MM.1S (cell line): ENCODE results near the gene CEACAM6.

ENCODE experiments used
- DNase-seq: peaks from one replicate; pipeline ENCODE4 v3.0.0-alpha.2; 2015
- H2AFZ ChIP-seq: fragments of 300-600 bp; sonication (generic); 2 replicates; pipeline ENCODE4 v1.6.0; 2016; ENCODE audit warnings: antibody characterized with exemption, low read length
- H3F3A ChIP-seq: fragments of 300-600 bp; sonication (generic); 2 replicates; pipeline ENCODE4 v1.6.1; 2016; ENCODE audit warnings: mild to moderate bottlenecking, antibody characterized with exemption, low read length, moderate library complexity, mixed read lengths; ENCODE audit not compliant: insufficient read depth
- H3K27ac ChIP-seq: fragments of 300-600 bp; sonication (generic); 2 replicates; pipeline ENCODE4 v1.5.1; 2016; ENCODE audit warnings: mild to moderate bottlenecking, low read length
- H3K27me3 ChIP-seq: fragments of 300-600 bp; sonication (generic); replicated peaks from 2 replicates; pipeline ENCODE4 v1.6.0; 2016; ENCODE audit warnings: low read length; ENCODE audit not compliant: insufficient read depth
- H3K36me3 ChIP-seq: fragments of 300-600 bp; sonication (generic); replicated peaks from 2 replicates; pipeline ENCODE4 v1.6.1; 2016; ENCODE audit warnings: mild to moderate bottlenecking, low read length, mixed read lengths; ENCODE audit not compliant: insufficient read depth
- H3K4me1 ChIP-seq: fragments of 300-600 bp; sonication (generic); 2 replicates; pipeline ENCODE4 v1.6.1; 2016; ENCODE audit warnings: low read length, mixed read lengths
- H3K4me2 ChIP-seq: fragments of 300-600 bp; sonication (generic); 2 replicates; pipeline ENCODE4 v1.6.0; 2016; ENCODE audit warnings: low read depth, low read length
- H3K4me3 ChIP-seq: fragments of 300-600 bp; sonication (generic); 2 replicates; pipeline ENCODE4 v1.5.1; 2016; ENCODE audit warnings: low read length, mixed read lengths
- H3K79me2 ChIP-seq: fragments of 300-600 bp; sonication (generic); 2 replicates; pipeline ENCODE4 v1.6.1; 2016; ENCODE audit warnings: mixed run types, low read length, mixed read lengths
- H3K9ac ChIP-seq: fragments of 300-600 bp; sonication (generic); 2 replicates; pipeline ENCODE4 v1.6.1; 2016; ENCODE audit warnings: low read length, mixed read lengths
- H3K9me2 ChIP-seq: fragments of 300-600 bp; sonication (generic); replicated peaks from 2 replicates; pipeline ENCODE4 v1.6.1; 2016; ENCODE audit warnings: mild to moderate bottlenecking, low read length, mixed read lengths; ENCODE audit not compliant: insufficient read depth
- H3K9me3 ChIP-seq: fragments of 300-600 bp; sonication (generic); replicated peaks from 2 replicates; pipeline ENCODE4 v1.6.1; 2016; ENCODE audit warnings: mild to moderate bottlenecking, low read length, mixed read lengths; ENCODE audit not compliant: insufficient read depth
- H4K20me1 ChIP-seq: fragments of 300-600 bp; sonication (generic); 2 replicates; pipeline ENCODE4 v1.6.1; 2016; ENCODE audit warnings: mild to moderate bottlenecking, low read length, moderate library complexity, mixed read lengths; ENCODE audit not compliant: insufficient read depth
- CTCF ChIP-seq: fragments of 300-600 bp; sonication (generic); IDR thresholded peaks from 2 replicates; pipeline ENCODE4 v1.5.1; 2016; ENCODE audit warnings: antibody characterized with exemption, low read length, mixed read lengths
- EZH2 ChIP-seq: fragments of 300-600 bp; sonication (generic); optimal IDR thresholded peaks from 2 replicates; pipeline ENCODE3; 2017; ENCODE audit warnings: low read depth, mild to moderate bottlenecking, antibody characterized with exemption, low read length, mixed read lengths
- EZH2phosphoT487 ChIP-seq: fragments of 300-600 bp; sonication (generic); IDR thresholded peaks from 2 replicates; pipeline ENCODE4 v1.6.1; 2018; ENCODE audit warnings: antibody characterized with exemption, low read length

CEACAM6 gene

GRCh38 chr19:41815301-41815700 lies 60.0 kb downstream of the CEACAM6 start:
- Histone ChIP-seq H3K27me3 (peaks cover 79% of the 10 kb centered on the region), H3F3A (no peaks in the 10 kb centered on the region), H3K4me2 (no peak overlapping the region), H3K36me3 (no peaks in the 10 kb centered on the region), H3K4me1 (no peaks in the 10 kb centered on the region), H3K27ac (no peak overlapping the region), H3K9me2 (no peaks in the 10 kb centered on the region), H3K79me2 (no peaks in the 10 kb centered on the region), H3K9me3 (no peaks in the 10 kb centered on the region), H4K20me1 (no peaks in the 10 kb centered on the region), H3K4me3 (no peak overlapping the region), H3K9ac (no peak overlapping the region), H2AFZ (no peak overlapping the region)
- DNase-seq: no peak
- TF ChIP-seq EZH2phosphoT487: no peak
- no peak for TF ChIP-seq EZH2
- no peak for TF ChIP-seq CTCF

DNA sequence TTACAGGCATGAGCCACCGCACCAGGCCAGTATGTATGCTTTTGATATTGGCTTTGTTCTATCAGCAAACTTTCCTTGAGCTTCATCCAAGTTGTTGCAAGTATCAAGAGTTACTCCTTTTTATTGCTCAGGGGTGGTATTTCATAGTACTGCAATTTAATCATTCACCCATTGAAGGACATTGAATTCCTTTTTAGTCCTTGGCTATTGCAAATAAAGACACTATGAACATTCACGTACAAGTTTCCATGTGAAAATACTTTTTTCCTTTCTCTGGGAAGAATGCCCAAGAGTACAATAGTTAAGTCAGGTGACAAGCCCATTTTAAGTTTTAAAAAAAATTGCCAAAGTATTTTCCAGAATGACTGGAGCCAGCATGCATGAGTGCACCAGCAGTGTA lies 61.4 kb downstream of the CEACAM6 start:
- Histone ChIP-seq H4K20me1 (no peaks in the 10 kb centered on the region), H3F3A (no peaks in the 10 kb centered on the region), H3K79me2 (no peaks in the 10 kb centered on the region), H3K4me2 (no peak overlapping the region), H3K4me3 (no peak overlapping the region), H3K4me1 (no peaks in the 10 kb centered on the region), H3K9ac (no peak overlapping the region), H3K9me2 (no peaks in the 10 kb centered on the region), H3K27me3 (peaks cover 86% of the 10 kb centered on the region), H3K36me3 (no peaks in the 10 kb centered on the region), H3K9me3 (no peaks in the 10 kb centered on the region), H2AFZ (no peak overlapping the region), H3K27ac (no peak overlapping the region)
- no peak for DNase-seq
- TF ChIP-seq EZH2phosphoT487 (no peak), EZH2 (no peak), CTCF (no peak)

DNA sequence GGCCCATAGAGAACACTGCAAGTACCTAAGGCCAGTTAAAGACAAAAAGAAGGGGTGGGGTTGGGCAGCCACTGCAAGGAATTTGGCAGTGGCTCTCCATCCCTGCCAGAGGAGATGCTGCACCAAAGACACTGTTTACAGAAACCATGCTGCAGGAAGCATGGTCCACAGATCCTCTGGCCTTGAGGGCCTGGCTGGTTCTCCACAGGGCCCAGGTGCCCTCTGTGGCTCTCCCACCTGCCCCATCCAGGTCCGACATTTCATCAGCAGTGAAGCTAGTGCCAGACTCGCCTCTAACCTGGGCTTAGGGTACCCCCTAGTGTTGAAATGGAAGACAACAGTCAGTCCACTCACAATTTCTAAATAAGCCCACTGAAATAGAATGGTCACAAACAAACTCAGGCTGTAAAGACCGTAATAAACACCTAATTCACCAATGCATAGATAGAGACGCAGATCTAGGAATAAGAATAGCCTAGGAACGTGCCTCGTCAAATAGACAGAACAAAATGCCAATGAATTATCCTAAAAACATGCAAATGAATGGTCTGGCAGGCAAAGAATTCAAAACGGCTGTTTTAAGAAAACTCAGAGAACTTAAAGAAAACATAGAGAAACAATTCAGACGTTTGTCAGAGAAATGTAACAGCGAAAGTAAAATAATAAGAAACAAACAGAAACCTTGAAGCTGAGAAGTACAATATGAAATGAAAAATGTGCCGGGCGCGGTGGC lies 65.8 kb downstream of the CEACAM6 start:
- H3K9me3 ChIP-seq: no peaks in the 10 kb centered on the region
- H3K27ac ChIP-seq: no peak overlapping the region
- peak; percentile 55 for DNase-seq
- no peaks in the 10 kb centered on the region for H4K20me1 ChIP-seq
- TF ChIP-seq CTCF (peak; percentile 68), EZH2 (no peak)
- no peak overlapping the region for H3K4me3 ChIP-seq
- H2AFZ ChIP-seq: no peak overlapping the region
- H3K79me2 ChIP-seq: no peaks in the 10 kb centered on the region
- no peaks in the 10 kb centered on the region for H3K4me1 ChIP-seq
- H3K4me2 ChIP-seq: no peak overlapping the region
- no peaks in the 10 kb centered on the region for H3F3A ChIP-seq
- H3K27me3 ChIP-seq: peaks cover 90% of the 10 kb centered on the region
- H3K9me2 ChIP-seq: no peaks in the 10 kb centered on the region
- H3K9ac ChIP-seq: no peak overlapping the region
- H3K36me3 ChIP-seq: no peaks in the 10 kb centered on the region
